OCI-LY1 (cell line): Measurements from ENCODE around the gene ZNF277.
"Not testable (repeated sequence)": the region's sequence is repeated elsewhere in the genome, so short reads cannot be mapped to it uniquely, and the experiment has no call there.

Source experiments
- H2AFZ ChIP-seq: fragments of 200-600 bp; sonication (generic), shearing (Covaris generic); 2 replicates; pipeline ENCODE4 v1.6.0; 2014; ENCODE audit warnings: antibody characterized with exemption, mild to moderate bottlenecking, low read length
- H3F3A ChIP-seq: fragments of 200-600 bp; sonication (generic), shearing (Covaris generic); 2 replicates; pipeline ENCODE4 v1.6.0; 2014; ENCODE audit warnings: mild to moderate bottlenecking, antibody characterized with exemption, low read length, moderate library complexity; ENCODE audit not compliant: insufficient read depth
- H3K27ac ChIP-seq: fragments of 200-600 bp; sonication (generic); 2 replicates; pipeline ENCODE4 v1.5.1; 2014; ENCODE audit warnings: low read length, mixed run types, mild to moderate bottlenecking, low read depth; ENCODE audit not compliant: poor library complexity, severe bottlenecking
- H3K27me3 ChIP-seq: fragments of 200-600 bp; sonication (generic); 2 replicates; pipeline ENCODE4 v1.6.0; 2014; ENCODE audit warnings: antibody characterized with exemption, mild to moderate bottlenecking, low read length, moderate library complexity; ENCODE audit not compliant: insufficient read depth
- H3K36me3 ChIP-seq: fragments of 200-600 bp; sonication (generic); 2 replicates; pipeline ENCODE4 v1.6.1; 2014; ENCODE audit warnings: mild to moderate bottlenecking, antibody characterized with exemption, low read length, moderate library complexity, mixed read lengths; ENCODE audit not compliant: insufficient read depth
- H3K4me1 ChIP-seq: fragments of 200-600 bp; sonication (generic); 2 replicates; pipeline ENCODE4 v1.5.1; 2014; ENCODE audit warnings: mild to moderate bottlenecking, low read length, moderate library complexity; ENCODE audit not compliant: insufficient read depth, severe bottlenecking
- H3K4me2 ChIP-seq: fragments of 200-600 bp; sonication (generic), shearing (Covaris generic); 2 replicates; pipeline ENCODE4 v1.6.1; 2014; ENCODE audit warnings: low read length
- H3K4me3 ChIP-seq: fragments of 200-600 bp; sonication (generic); 2 replicates; pipeline ENCODE4 v1.5.1; 2014; ENCODE audit warnings: low read length, low read depth, mild to moderate bottlenecking, mixed read lengths; ENCODE audit not compliant: poor library complexity, severe bottlenecking
- H3K79me2 ChIP-seq: fragments of 200-600 bp; shearing (Covaris generic); 2 replicates; pipeline ENCODE4 v1.6.1; 2016; ENCODE audit warnings: mixed run types, low read length, mixed read lengths; ENCODE audit not compliant: insufficient read depth
- H3K9ac ChIP-seq: fragments of 200-600 bp; sonication (generic), shearing (Covaris generic); 2 replicates; pipeline ENCODE4 v1.6.1; 2014; ENCODE audit warnings: mild to moderate bottlenecking, low read length, mixed read lengths
- H3K9me2 ChIP-seq: fragments of 200-600 bp; sonication (generic), shearing (Covaris generic); 2 replicates; pipeline ENCODE4 v1.6.1; 2014; ENCODE audit warnings: low read depth, mild to moderate bottlenecking, low read length, mixed read lengths
- H3K9me3 ChIP-seq: fragments of 200-600 bp; shearing (Covaris generic); 2 replicates; pipeline ENCODE4 v1.6.1; 2014; ENCODE audit warnings: low read length, mixed read lengths
- H4K20me1 ChIP-seq: fragments of 200-600 bp; sonication (generic), shearing (Covaris generic); 2 replicates; pipeline ENCODE4 v1.6.0; 2016; ENCODE audit warnings: mild to moderate bottlenecking, low read length; ENCODE audit not compliant: insufficient read depth
- EZH2 ChIP-seq: fragments of 200-600 bp; sonication (generic), shearing (Covaris generic); IDR thresholded peaks from 2 replicates; pipeline ENCODE4 v1.8.0; 2017; ENCODE audit warnings: borderline replicate concordance, mixed run types, mild to moderate bottlenecking, antibody characterized with exemption, low read length, moderate library complexity, mixed read lengths
- TF ChIP-seq, protein P1 (sequence below): fragments of 200-600 bp; sonication (generic), shearing (Covaris generic); IDR thresholded peaks from 2 replicates; pipeline ENCODE4 v1.5.1; 2017; ENCODE audit warnings: mild to moderate bottlenecking, antibody characterized with exemption, low read length, moderate library complexity, mixed read lengths

The ZNF277 gene

GRCh38 chr7:112385516-112385915 lies 179.0 kb downstream of the ZNF277 start:
- Histone ChIP-seq H3K9ac (no peak overlapping the region), H3K27ac (no peak overlapping the region), H3K9me2 (no peaks in the 10 kb centered on the region), H3K36me3 (no peaks in the 10 kb centered on the region), H3K4me1 (no peaks in the 10 kb centered on the region), H3K4me2 (no peak overlapping the region), H4K20me1 (no peaks in the 10 kb centered on the region), H2AFZ (no peak overlapping the region), H3K9me3 (no peaks in the 10 kb centered on the region), H3K27me3 (no peaks in the 10 kb centered on the region; the same call in 1 of the 2 replicates), H3K4me3 (no peak overlapping the region), H3K79me2 (no peaks in the 10 kb centered on the region), H3F3A (no peaks in the 10 kb centered on the region)
- TF ChIP-seq EZH2, result no peak
- TF ChIP-seq, protein P1, sequence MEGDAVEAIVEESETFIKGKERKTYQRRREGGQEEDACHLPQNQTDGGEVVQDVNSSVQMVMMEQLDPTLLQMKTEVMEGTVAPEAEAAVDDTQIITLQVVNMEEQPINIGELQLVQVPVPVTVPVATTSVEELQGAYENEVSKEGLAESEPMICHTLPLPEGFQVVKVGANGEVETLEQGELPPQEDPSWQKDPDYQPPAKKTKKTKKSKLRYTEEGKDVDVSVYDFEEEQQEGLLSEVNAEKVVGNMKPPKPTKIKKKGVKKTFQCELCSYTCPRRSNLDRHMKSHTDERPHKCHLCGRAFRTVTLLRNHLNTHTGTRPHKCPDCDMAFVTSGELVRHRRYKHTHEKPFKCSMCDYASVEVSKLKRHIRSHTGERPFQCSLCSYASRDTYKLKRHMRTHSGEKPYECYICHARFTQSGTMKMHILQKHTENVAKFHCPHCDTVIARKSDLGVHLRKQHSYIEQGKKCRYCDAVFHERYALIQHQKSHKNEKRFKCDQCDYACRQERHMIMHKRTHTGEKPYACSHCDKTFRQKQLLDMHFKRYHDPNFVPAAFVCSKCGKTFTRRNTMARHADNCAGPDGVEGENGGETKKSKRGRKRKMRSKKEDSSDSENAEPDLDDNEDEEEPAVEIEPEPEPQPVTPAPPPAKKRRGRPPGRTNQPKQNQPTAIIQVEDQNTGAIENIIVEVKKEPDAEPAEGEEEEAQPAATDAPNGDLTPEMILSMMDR, result no peak

GRCh38 chr7:112386619-112387018 lies 180.1 kb downstream of the ZNF277 start:
- Histone ChIP-seq H3K27ac (no peak overlapping the region), H3K4me1 (no peaks in the 10 kb centered on the region), H2AFZ (no peak overlapping the region), H3K4me2 (no peak overlapping the region), H3K9me2 (no peaks in the 10 kb centered on the region), H3K9me3 (no peaks in the 10 kb centered on the region), H3K4me3 (no peak overlapping the region), H4K20me1 (no peaks in the 10 kb centered on the region), H3K36me3 (no peaks in the 10 kb centered on the region), H3K79me2 (no peaks in the 10 kb centered on the region), H3F3A (no peaks in the 10 kb centered on the region), H3K9ac (no peak overlapping the region), H3K27me3 (no peaks in the 10 kb centered on the region; the same call in 1 of the 2 replicates)
- TF ChIP-seq, protein P1, result no peak
- TF ChIP-seq EZH2, result no peak

DNA sequence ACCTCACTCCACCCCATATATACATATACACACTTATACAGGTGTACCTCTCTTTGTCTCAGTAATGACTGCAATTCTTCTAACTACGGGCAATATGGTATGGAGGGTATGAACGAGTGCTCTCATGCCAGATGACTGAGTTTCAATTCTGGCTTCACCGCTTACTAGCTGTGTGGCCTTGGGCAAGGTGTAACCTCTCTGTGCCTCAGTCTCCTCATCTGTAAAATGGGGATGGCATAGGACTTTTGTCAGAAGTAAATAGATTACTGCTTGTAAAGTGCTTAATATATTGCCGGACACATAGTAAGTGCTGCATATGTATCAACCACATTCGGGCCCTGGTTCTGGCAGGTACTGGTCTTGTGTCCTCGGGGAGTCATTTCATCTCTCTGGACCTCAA lies 183.7 kb downstream of the ZNF277 start:
- Histone ChIP-seq H2AFZ (no peak overlapping the region), H3K9ac (no peak overlapping the region), H3K4me3 (no peak overlapping the region), H3K27me3 (no peaks in the 10 kb centered on the region; the same call in 1 of the 2 replicates), H3K4me1 (peaks cover 7% of the 10 kb centered on the region), H3K9me3 (no peaks in the 10 kb centered on the region), H4K20me1 (no peaks in the 10 kb centered on the region), H3K9me2 (no peaks in the 10 kb centered on the region), H3K4me2 (no peak overlapping the region), H3K27ac (no peak overlapping the region), H3K79me2 (no peaks in the 10 kb centered on the region), H3K36me3 (no peaks in the 10 kb centered on the region), H3F3A (0 out of 2 replicates have a peak, but pooled peaks cover 5% of the 10 kb centered on the region)
- TF ChIP-seq, protein P1, result no peak
- TF ChIP-seq EZH2, result no peak

- Histone ChIP-seq H3K4me3 (peak overlapping the region; percentile 67), H3K4me2 (peak overlapping the region; percentile 94)
- H3K4me1 ChIP-seq, H2AFZ ChIP-seq, H3K9me2 ChIP-seq, H3K79me2 ChIP-seq, H4K20me1 ChIP-seq, H3K9ac ChIP-seq, H3K36me3 ChIP-seq, H3K27ac ChIP-seq, H3K27me3 ChIP-seq, H3F3A ChIP-seq, H3K9me3 ChIP-seq: not testable (repeated sequence)
These were observed 184.8 kb downstream of the ZNF277 start for GRCh38 chr7:112391079-112391821.

GRCh38 chr7:112391841-112392286 lies 185.4 kb downstream of the ZNF277 start:
- H3K4me2 ChIP-seq, result peak overlapping the region; percentile 94
- peak overlapping the region; percentile 67 for H3K4me3 ChIP-seq
- peak overlapping the region; percentile 79 for H3K9ac ChIP-seq
- H3F3A ChIP-seq, H4K20me1 ChIP-seq, H3K4me1 ChIP-seq, H3K36me3 ChIP-seq, H3K9me3 ChIP-seq, H3K9me2 ChIP-seq, H3K79me2 ChIP-seq, H3K27me3 ChIP-seq: not testable (repeated sequence)
- H3K27ac ChIP-seq, result peak overlapping the region; percentile 67
- peak overlapping the region; percentile 99 for H2AFZ ChIP-seq
